Osteocyte (in vitro differentiated cells): ENCODE measurements around the gene NUDT17. TPM values are rescaled to one million over a fixed set of nuclear protein-coding genes. Genes with fewer than 3 reads are reported as not detected.
"Not testable (repeated sequence)": the region's sequence is repeated elsewhere in the genome, so short reads cannot be mapped to it uniquely, and the experiment has no call there.

ENCODE experiments used
- DNase-seq: peaks from one replicate; pipeline ENCODE4 v3.0.0; 2021; ENCODE audit warnings: mixed read lengths; ENCODE audit not compliant: unreplicated experiment; ENCODE audit errors: extremely low spot score
- H3K27ac Mint-ChIP-seq: one replicate; pipeline ENCODE4 v1.8.0; 2021; ENCODE audit warnings: mild to moderate bottlenecking, mixed read lengths; ENCODE audit not compliant: unreplicated experiment
- H3K27me3 Mint-ChIP-seq: one replicate; pipeline ENCODE4 v1.8.0; 2021; ENCODE audit warnings: mixed read lengths; ENCODE audit not compliant: unreplicated experiment
- H3K36me3 Mint-ChIP-seq: one replicate; pipeline ENCODE4 v1.8.0; 2021; ENCODE audit warnings: mixed read lengths; ENCODE audit not compliant: unreplicated experiment
- H3K4me1 Mint-ChIP-seq: one replicate; pipeline ENCODE4 v1.8.0; 2021; ENCODE audit warnings: mixed read lengths; ENCODE audit not compliant: unreplicated experiment
- H3K4me3 Mint-ChIP-seq: one replicate; pipeline ENCODE4 v1.8.0; 2021; ENCODE audit warnings: mild to moderate bottlenecking, moderate library complexity, mixed read lengths; ENCODE audit not compliant: unreplicated experiment
- H3K9me3 Mint-ChIP-seq: one replicate; pipeline ENCODE4 v1.8.0; 2021; ENCODE audit warnings: mixed read lengths; ENCODE audit not compliant: unreplicated experiment
- total RNA-seq: library from RNA; stranded (reverse); gene quantifications from 2 replicates; pipeline ENCODE4 v1.2.1, GENCODE V29; 2021
- TF ChIP-seq, protein P1 (sequence below): fragments of 200-600 bp; sonication (generic); IDR thresholded peaks from 2 replicates; pipeline ENCODE4 v1.5.0; 2021; ENCODE audit warnings: antibody characterized with exemption, mild to moderate bottlenecking, moderate library complexity

The NUDT17 gene
- total RNA-seq, 1 donor from 2014 or later: 2.4 TPM

GRCh38 chr1:145824499-145824842, 21.0 kb upstream of the NUDT17 start:
- Mint-ChIP-seq H3K36me3 (peaks cover 32% of the 10 kb centered on the region), H3K9me3 (no peaks in the 10 kb centered on the region), H3K4me3 (peak overlapping the region; percentile 96), H3K4me1 (peaks cover 21% of the 10 kb centered on the region), H3K27me3 (no peaks in the 10 kb centered on the region), H3K27ac (peak overlapping the region; percentile 99)
- TF ChIP-seq, protein P1, sequence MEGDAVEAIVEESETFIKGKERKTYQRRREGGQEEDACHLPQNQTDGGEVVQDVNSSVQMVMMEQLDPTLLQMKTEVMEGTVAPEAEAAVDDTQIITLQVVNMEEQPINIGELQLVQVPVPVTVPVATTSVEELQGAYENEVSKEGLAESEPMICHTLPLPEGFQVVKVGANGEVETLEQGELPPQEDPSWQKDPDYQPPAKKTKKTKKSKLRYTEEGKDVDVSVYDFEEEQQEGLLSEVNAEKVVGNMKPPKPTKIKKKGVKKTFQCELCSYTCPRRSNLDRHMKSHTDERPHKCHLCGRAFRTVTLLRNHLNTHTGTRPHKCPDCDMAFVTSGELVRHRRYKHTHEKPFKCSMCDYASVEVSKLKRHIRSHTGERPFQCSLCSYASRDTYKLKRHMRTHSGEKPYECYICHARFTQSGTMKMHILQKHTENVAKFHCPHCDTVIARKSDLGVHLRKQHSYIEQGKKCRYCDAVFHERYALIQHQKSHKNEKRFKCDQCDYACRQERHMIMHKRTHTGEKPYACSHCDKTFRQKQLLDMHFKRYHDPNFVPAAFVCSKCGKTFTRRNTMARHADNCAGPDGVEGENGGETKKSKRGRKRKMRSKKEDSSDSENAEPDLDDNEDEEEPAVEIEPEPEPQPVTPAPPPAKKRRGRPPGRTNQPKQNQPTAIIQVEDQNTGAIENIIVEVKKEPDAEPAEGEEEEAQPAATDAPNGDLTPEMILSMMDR: no peak
- DNase-seq: no peak

- DNase-seq: no peak
- Mint-ChIP-seq H3K4me1 (peaks cover 21% of the 10 kb centered on the region), H3K27me3 (no peaks in the 10 kb centered on the region), H3K9me3 (no peaks in the 10 kb centered on the region), H3K4me3 (peak overlapping the region; percentile 47), H3K36me3 (peaks cover 39% of the 10 kb centered on the region), H3K27ac (peak overlapping the region; percentile 19)
- TF ChIP-seq, protein P1: no peak
Observed at GRCh38 chr1:145826030-145826429, 19.4 kb upstream of the NUDT17 start.

DNA sequence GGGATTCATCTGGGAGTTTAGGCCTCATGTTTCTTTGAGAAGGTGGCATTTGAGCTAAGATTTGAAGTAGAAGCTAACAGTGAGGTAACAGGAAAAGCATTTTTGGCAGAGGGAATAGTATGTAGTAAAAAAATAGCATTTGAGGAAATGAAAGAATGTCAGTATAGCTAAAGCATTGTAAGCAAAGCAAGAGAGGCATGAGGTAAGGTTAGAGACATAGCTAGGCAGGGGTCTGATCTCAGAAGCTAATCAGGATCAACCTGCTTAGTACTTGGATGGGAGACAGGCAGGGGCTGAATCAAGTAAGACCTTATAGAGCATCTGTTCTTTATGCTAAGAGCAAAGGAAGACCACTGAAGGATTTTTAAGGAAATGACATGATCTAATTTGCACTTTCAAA, 17.5 kb upstream of the NUDT17 start:
- H3K4me3 Mint-ChIP-seq: no peak overlapping the region
- no peaks in the 10 kb centered on the region for H3K27me3 Mint-ChIP-seq
- DNase-seq: no peak
- no peak overlapping the region for H3K27ac Mint-ChIP-seq
- TF ChIP-seq, protein P1: no peak
- no peaks in the 10 kb centered on the region for H3K9me3 Mint-ChIP-seq
- peaks cover 18% of the 10 kb centered on the region for H3K4me1 Mint-ChIP-seq
- peaks cover 51% of the 10 kb centered on the region for H3K36me3 Mint-ChIP-seq

DNA sequence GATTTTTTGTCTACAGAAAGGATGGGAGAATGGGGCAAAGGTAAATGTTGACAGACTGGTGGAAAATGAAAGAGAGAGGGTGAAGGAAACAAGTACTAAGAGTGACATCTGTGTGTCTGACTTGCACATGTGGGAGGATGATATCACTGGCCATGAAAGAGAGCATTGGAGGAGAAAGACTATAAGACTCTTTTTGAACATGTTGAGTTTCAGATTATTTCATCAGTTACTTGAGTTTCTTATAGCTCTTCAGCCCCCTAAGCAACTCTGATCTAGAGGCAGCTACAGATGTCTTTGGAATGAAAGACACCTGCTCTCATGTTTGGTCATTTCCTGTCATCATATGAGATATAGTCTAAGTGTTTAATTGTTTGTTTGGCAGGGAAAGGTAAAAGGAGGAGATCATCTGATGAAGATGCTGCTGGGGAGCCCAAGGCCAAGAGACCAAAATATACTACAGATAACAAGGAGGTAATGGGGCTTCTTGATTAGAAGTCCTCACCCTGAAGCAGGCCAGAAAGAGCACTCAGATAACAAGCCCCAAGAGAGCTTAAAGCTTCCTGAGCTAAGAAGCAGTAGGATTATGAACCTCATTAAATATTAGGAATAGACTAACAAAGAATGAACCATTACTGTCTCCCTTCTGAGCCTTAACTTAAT, 16.9 kb upstream of the NUDT17 start:
- Mint-ChIP-seq H3K9me3 (no peaks in the 10 kb centered on the region), H3K4me1 (peaks cover 18% of the 10 kb centered on the region), H3K4me3 (no peak overlapping the region), H3K27me3 (no peaks in the 10 kb centered on the region), H3K36me3 (peaks cover 51% of the 10 kb centered on the region), H3K27ac (no peak overlapping the region)
- TF ChIP-seq, protein P1: no peak
- no peak for DNase-seq

DNA sequence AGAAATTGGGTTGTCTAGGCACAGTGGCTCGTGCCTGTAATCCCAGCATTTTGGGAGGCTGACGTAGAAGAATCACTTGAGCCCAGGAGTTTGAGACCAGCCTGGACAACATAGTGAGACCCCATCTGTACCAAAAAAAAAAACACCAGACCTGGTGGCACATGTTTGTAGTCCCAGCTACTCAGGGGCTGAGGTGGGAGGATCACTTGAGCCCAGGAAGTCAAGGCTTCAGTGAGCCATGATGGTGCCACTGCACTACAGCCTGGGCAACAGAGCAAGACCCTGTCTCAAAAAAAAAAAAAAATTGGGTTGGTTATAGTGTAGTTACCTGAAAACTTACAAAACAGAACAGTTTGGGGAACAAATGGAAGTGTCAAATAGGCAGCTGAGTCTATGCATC, 14.6 kb upstream of the NUDT17 start:
- not testable (repeated sequence) for H3K9me3 Mint-ChIP-seq, H3K27ac Mint-ChIP-seq, H3K27me3 Mint-ChIP-seq, DNase-seq, H3K4me3 Mint-ChIP-seq, H3K4me1 Mint-ChIP-seq
- peaks cover 56% of the 10 kb centered on the region for H3K36me3 Mint-ChIP-seq

- H3K9me3 Mint-ChIP-seq: no peaks in the 10 kb centered on the region
- no peak overlapping the region for H3K4me3 Mint-ChIP-seq
- TF ChIP-seq, protein P1: no peak
- no peak for DNase-seq
- H3K4me1 Mint-ChIP-seq: no peaks in the 10 kb centered on the region
- no peaks in the 10 kb centered on the region for H3K27me3 Mint-ChIP-seq
- H3K36me3 Mint-ChIP-seq: peaks cover 41% of the 10 kb centered on the region
- H3K27ac Mint-ChIP-seq: no peak overlapping the region
Observed at GRCh38 chr1:145837656-145838055, 7.8 kb upstream of the NUDT17 start.
